K562 (cell line): ENCODE measurements around the gene NEU1. TPM values are rescaled to one million over a fixed set of nuclear protein-coding genes. Genes with fewer than 3 reads are reported as not detected.

Source experiments
- ATAC-seq: fragments of 200-7000 bp; cut with Tn5 transposase; 3 replicates; pipeline ENCODE4 v1.9.1; 2020; ENCODE audit warnings: moderate library complexity
- BruUV-seq: library from RNA; stranded (reverse); fragments of 400-500 nt; replicated peaks from 2 replicates; lab custom pipeline; 2021; lab: Mats Ljungman, UMichigan
- CTCF ChIA-PET: fragments of 300-600 bp; formaldehyde crosslinking; extraction: SDS; loops from one replicate; lab custom pipeline; 2021; ENCODE audit warnings: low intra/inter-chr PET ratio; lab: Yijun Ruan, JAX
- POLR2A ChIA-PET: fragments of 300-600, 350-650 bp; sonication (Branson Sonifier 250); formaldehyde crosslinking; extraction: SDS; loops from one replicate; lab custom pipeline; 2021; ENCODE audit warnings: antibody characterized with exemption, inconsistent platforms; lab: Yijun Ruan, JAX
- DNase-seq, 4 experiments: peaks; one replicate each; pipeline versions ENCODE4 v3.0.0 to v3.0.0-alpha.2; 2011 to 2018; ENCODE audit warnings: low spot score in 3 of 4, mixed read lengths in 3 of 4; ENCODE audit errors: extremely low read depth in 1 of 4
- FAIRE-seq: peaks from 2 replicates; lab custom pipeline; 2011; peaks lifted over from hg19 to GRCh38; lab: Jason Lieb, UNC
- H2AFZ ChIP-seq: 2 replicates; pipeline ENCODE4 v1.6.0; 2011; ENCODE audit warnings: low read depth, low read length, control low read depth, inconsistent platforms
- H3K27ac ChIP-seq: fragments of 200-600 bp; 3 replicates; pipeline ENCODE4 v1.8.0; 2011; ENCODE audit warnings: low read depth, mild to moderate bottlenecking, control low read depth, inconsistent platforms, low read length, moderate library complexity, mixed read lengths; ENCODE audit errors: extremely low read depth
- H3K27me3 ChIP-seq, 2 experiments: fragments of 300-600 bp in 1 of 2; 2 replicates in 1 of 2; 3 replicates in 1 of 2; pipeline versions ENCODE4 v1.6.0 to v1.8.0; 2011; ENCODE audit warnings: inconsistent platforms in 2 of 2, low read length in 2 of 2, mild to moderate bottlenecking in 1 of 2, mixed read lengths in 1 of 2, moderate library complexity in 1 of 2; ENCODE audit not compliant: control insufficient read depth in 2 of 2, insufficient read depth in 2 of 2
- H3K36me3 ChIP-seq: fragments of 300-600 bp; 3 replicates; pipeline ENCODE4 v1.8.0; 2011; ENCODE audit warnings: mild to moderate bottlenecking, low read length, inconsistent platforms; ENCODE audit not compliant: control insufficient read depth, insufficient read depth
- H3K4me1 ChIP-seq, 2 experiments: fragments of 200-600 bp in 1 of 2; replicated peaks in 1 of 2; 2 replicates in 1 of 2; 3 replicates in 1 of 2; pipeline versions ENCODE4 v1.5.1 to v1.8.0; 2011; ENCODE audit warnings: inconsistent platforms in 2 of 2, low read length in 2 of 2, mild to moderate bottlenecking in 1 of 2, mixed read lengths in 1 of 2, moderate library complexity in 1 of 2; ENCODE audit not compliant: control insufficient read depth in 2 of 2, insufficient read depth in 2 of 2
- H3K4me2 ChIP-seq: 2 replicates; pipeline ENCODE4 v1.6.1; 2011; ENCODE audit warnings: low read length, control low read depth, inconsistent platforms, mixed read lengths; ENCODE audit not compliant: insufficient read depth
- H3K4me3 ChIP-seq: fragments of 200-600 bp; sonication (generic), shearing (Covaris generic); 2 replicates; pipeline ENCODE4 v1.5.1; 2016; ENCODE audit warnings: control low read depth, inconsistent platforms
- H3K79me2 ChIP-seq: fragments of 200-600 bp; 3 replicates; pipeline ENCODE4 v1.8.0; 2011; ENCODE audit warnings: low read length, inconsistent platforms; ENCODE audit not compliant: control insufficient read depth, insufficient read depth
- H3K9ac ChIP-seq, 2 experiments: 2 replicates each; pipeline versions ENCODE4 v1.6.0 to v1.6.1; 2011; ENCODE audit warnings: low read depth in 2 of 2, low read length in 2 of 2, control low read depth in 1 of 2, inconsistent platforms in 1 of 2, mild to moderate bottlenecking in 1 of 2, mixed read lengths in 1 of 2; ENCODE audit not compliant: insufficient read depth in 1 of 2
- H3K9me1 ChIP-seq: one replicate; pipeline ENCODE4 v1.6.0; 2011; ENCODE audit warnings: inconsistent platforms, mild to moderate bottlenecking, low read length, moderate library complexity; ENCODE audit not compliant: control insufficient read depth, insufficient read depth
- H3K9me3 ChIP-seq: replicated peaks from 2 replicates; pipeline ENCODE4 v1.5.1; 2011; ENCODE audit warnings: low read depth, low read length, inconsistent platforms; ENCODE audit not compliant: control insufficient read depth, insufficient read depth
- H4K20me1 ChIP-seq: replicated peaks from 2 replicates; pipeline ENCODE4 v1.6.1; 2011; ENCODE audit warnings: low read length, inconsistent platforms, mixed read lengths; ENCODE audit not compliant: control insufficient read depth, insufficient read depth
- ARNT ChIP-seq, 2 experiments: fragments of 450-650 bp; IDR thresholded peaks; 2 replicates each; pipeline ENCODE4 v1.6.1; 2016; ENCODE audit warnings: mild to moderate bottlenecking in 1 of 2
- CBX3 ChIP-seq, 2 experiments: IDR thresholded peaks; 1 replicate in 1 of 2; 2 replicates in 1 of 2; pipeline ENCODE4 v1.6.1; 2012; ENCODE audit warnings: inconsistent platforms in 2 of 2, low read length in 2 of 2, borderline replicate concordance in 1 of 2, control low read depth in 1 of 2
- EWSR1 ChIP-seq: fragments of 450-650 bp; IDR thresholded peaks from 2 replicates; pipeline ENCODE4 v1.6.1; 2018; ENCODE audit warnings: borderline replicate concordance, mild to moderate bottlenecking, low read depth, moderate library complexity; ENCODE audit not compliant: partially characterized antibody
- GATA2 ChIP-seq: sonication (generic); formaldehyde crosslinking; IDR thresholded peaks from 2 replicates; pipeline ENCODE4 v1.4.0; 2020; ENCODE audit warnings: mild to moderate bottlenecking, missing genetic modification reagents
- HNRNPLL ChIP-seq: fragments of 200-400 bp; formaldehyde crosslinking; IDR thresholded peaks from 2 replicates; pipeline ENCODE4 v1.6.1; 2017; ENCODE audit warnings: low read length, low read depth, mild to moderate bottlenecking; ENCODE audit not compliant: poor library complexity, severe bottlenecking
- KAT7 ChIP-seq: sonication (generic); formaldehyde crosslinking; IDR thresholded peaks from 2 replicates; pipeline ENCODE4 v1.8.0; 2022; ENCODE audit warnings: missing genetic modification reagents, mild to moderate bottlenecking, borderline replicate concordance
- MBD1 ChIP-seq: fragments of 250-450 bp; sonication (Bioruptor Pico); IDR thresholded peaks from 2 replicates; pipeline ENCODE4 v1.8.0; 2022; ENCODE audit warnings: inconsistent platforms
- TBP ChIP-seq: optimal IDR thresholded peaks from 2 replicates; pipeline ENCODE3; 2011; ENCODE audit warnings: low read depth, low read length, improper control_type of control experiment
- ZBTB34 ChIP-seq: fragments of 250-450 bp; sonication (Bioruptor Pico); IDR thresholded peaks from 2 replicates; pipeline ENCODE4 v1.8.0; 2021; ENCODE audit warnings: mild to moderate bottlenecking, moderate library complexity
- ZFP30 ChIP-seq: fragments of 250-450 bp; sonication (Bioruptor Pico); IDR thresholded peaks from 2 replicates; pipeline ENCODE4 v1.8.0; 2022; ENCODE audit warnings: moderate library complexity, mild to moderate bottlenecking, inconsistent platforms, borderline replicate concordance
- ZNF717 ChIP-seq: fragments of 250-450 bp; sonication (Bioruptor Pico); IDR thresholded peaks from 2 replicates; pipeline ENCODE4 v1.5.0; 2021
- ZNF76 ChIP-seq: fragments of 250-450 bp; sonication (Bioruptor Pico); IDR thresholded peaks from 2 replicates; pipeline ENCODE4 v1.4.0; 2020; ENCODE audit warnings: mild to moderate bottlenecking, moderate library complexity, borderline replicate concordance
- WGBS: fragments of 100-300 bp; shearing (Covaris generic); methylation state at CpG from one replicate; pipeline ENCODE4 v1.1.6; 2016; ENCODE audit warnings: low coverage, mixed read lengths; ENCODE audit not compliant: insufficient coverage; ENCODE audit errors: missing lambda C conversion rate; 5-methylcytosine and 5-hydroxymethylcytosine counted together
- in situ Hi-C: fragments of 300-500 bp; cut with MboI; formaldehyde crosslinking; loops from 4 replicates; pipeline ENCODE4 v1.15.0; 2018; ENCODE audit warnings: inconsistent platforms, mixed read lengths
- intact Hi-C: fragments of 100-400 bp; cut with micrococcal nuclease; formaldehyde crosslinking; loops from 2 replicates; pipeline ENCODE4 v1.14.2; 2022
- polyA plus RNA-seq, 8 experiments: library from polyadenylated mRNA; depleted of rRNA in 4 of 8; stranded (reverse) in 5 of 8; unstranded in 3 of 8; fragments of >200 nt; fragmentation: Nextera tagmentation in 2 of 8; fragmentation: Illumina TruSeq in 1 of 8; extraction: Ambion mirVana in 2 of 8; extraction: Trizol in 1 of 8; gene quantifications; 2 replicates each; pipeline versions ENCODE4 v1.2.1 to v1.2.3, GENCODE V29; 2011 to 2014; ENCODE audit warnings: inconsistent platforms in 1 of 8, missing spikeins in 1 of 8
- total RNA-seq, 7 experiments: library from RNA; depleted of rRNA in 6 of 7; stranded (reverse); fragments of >200 nt in 6 of 7; fragmentation: Illumina TruSeq in 2 of 7; extraction: Trizol in 2 of 7; gene quantifications; 2 replicates each; pipeline versions ENCODE4 v1.2.1 to v1.2.3, GENCODE V29; 2011 to 2021; ENCODE audit warnings: low replicate concordance in 1 of 7
- TF ChIP-seq, protein P1 (sequence below): fragments of 250-450 bp; sonication (Bioruptor Pico); IDR thresholded peaks from 2 replicates; pipeline ENCODE4 v1.4.0; 2020; ENCODE audit warnings: mild to moderate bottlenecking

Gene NEU1
- total and polyA plus RNA-seq, 9 of the 15 experiments (the other 6 are each of a cell fraction or from before 2014, with no cell fraction given): 14.8 to 67.8 (median 51.0) TPM

DNA sequence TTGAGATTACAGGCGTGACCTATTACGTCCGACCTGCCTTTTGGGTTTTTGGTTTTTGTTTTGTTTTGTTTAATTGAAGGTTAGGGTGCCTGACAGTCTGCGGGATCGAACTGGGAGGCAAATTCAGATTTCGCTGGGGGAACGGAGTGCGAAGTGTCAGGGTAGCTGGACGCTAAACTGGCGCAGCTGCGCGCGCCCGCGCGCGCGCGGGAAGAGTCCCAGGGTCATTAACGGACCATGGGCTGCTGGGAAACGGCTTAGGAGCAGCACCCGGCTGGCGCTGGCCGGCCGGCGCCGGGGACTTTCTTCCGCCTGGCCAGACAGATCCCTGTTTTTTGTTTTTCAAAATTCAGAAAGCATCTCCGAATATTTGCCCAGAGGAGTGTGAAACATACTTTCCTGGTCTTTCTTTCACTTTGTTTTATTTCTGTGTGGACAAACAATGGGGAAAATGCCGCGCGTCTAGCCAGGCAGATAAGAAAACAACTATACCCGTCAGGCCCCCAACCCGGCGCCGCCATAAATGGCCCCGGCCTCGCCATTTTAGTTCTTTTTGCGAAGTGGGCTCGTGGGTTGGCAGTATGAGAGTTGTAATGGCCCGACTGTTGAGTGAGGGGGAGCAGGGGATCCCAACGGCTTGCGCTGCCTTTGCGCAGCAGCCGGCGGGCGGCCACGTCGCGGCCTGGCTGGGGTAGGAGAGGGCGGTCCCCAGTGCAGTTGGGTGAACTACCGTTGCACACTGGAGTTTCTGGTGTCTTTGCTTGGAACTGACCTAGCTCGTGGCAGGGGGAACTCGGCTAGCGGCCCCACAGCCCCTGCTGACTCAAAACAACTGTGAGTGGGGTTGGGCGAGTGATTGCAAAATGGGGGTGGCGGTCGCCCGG lies 28.0 kb downstream of the NEU1 start:
- no peaks in the 10 kb centered on the region; the same call in 1 of the 2 replicates for H3K9me3 ChIP-seq
- in situ Hi-C loops (no loop called here), intact Hi-C loops (loop anchor here (1.0 kb wide), 4 partner anchors 29 to 182 kb away; partner anchors contain the start of gene BAG6)
- peaks cover 41 to 55% of the 10 kb centered on the region in 2 experiments for H3K4me1 ChIP-seq
- ChIA-PET CTCF (interaction anchor here (0.7 to 1.0 kb wide), 2 partner anchors 54 to 70 kb away, joined by 3 to 4 read pairs; no protein-coding TSS in a partner anchor), POLR2A (interaction anchor here (0.5 to 13.1 kb wide), 52 partner anchors 8 to 1137 kb away, joined by 3 to 229 read pairs (median 4); partner anchors contain the start of genes ABHD16A, APOM, ATF6B and BAG6)
- peaks cover 65% of the 10 kb centered on the region for H3K36me3 ChIP-seq
- peaks cover 91% of the 10 kb centered on the region for H3K79me2 ChIP-seq
- FAIRE-seq (peak; percentile 82), DNase-seq (peak; percentile 88 to 99 (median 94)), ATAC-seq (peak; percentile 79)
- 1% methylated on average over 59 of the region's 59 CpGs for WGBS
- no TSS peak for BruUV-seq
- H3K9me1 ChIP-seq: no peaks in the 10 kb centered on the region
- peaks cover 33% of the 10 kb centered on the region for H4K20me1 ChIP-seq
- H3K27me3 ChIP-seq: no peaks in the 10 kb centered on the region
- peak overlapping the region; percentile 98 to 100 for H3K9ac ChIP-seq
- peak overlapping the region; percentile 94 for H3K4me2 ChIP-seq
- H2AFZ ChIP-seq: peak overlapping the region; percentile 88
- H3K4me3 ChIP-seq: peak overlapping the region; percentile 85
- H3K27ac ChIP-seq: peak overlapping the region; percentile 88
- TF ChIP-seq ZNF717: 0 out of 2 replicates have a peak, but pooled peaks have one; percentile 91
- TF ChIP-seq KAT7 (CRISPR knock-in tag): peak; percentile 100
- TF ChIP-seq TBP: no peak
- no peak for TF ChIP-seq MBD1 (CRISPR knock-in tag)
- TF ChIP-seq ZBTB34: peak; percentile 67; the same call in 1 of the 2 replicates
- TF ChIP-seq GATA2: 0 out of 2 replicates have a peak, but pooled peaks have one; percentile 22
- peak; percentile 94 for TF ChIP-seq ZNF76 (CRISPR knock-in tag)
- TF ChIP-seq, protein P1, sequence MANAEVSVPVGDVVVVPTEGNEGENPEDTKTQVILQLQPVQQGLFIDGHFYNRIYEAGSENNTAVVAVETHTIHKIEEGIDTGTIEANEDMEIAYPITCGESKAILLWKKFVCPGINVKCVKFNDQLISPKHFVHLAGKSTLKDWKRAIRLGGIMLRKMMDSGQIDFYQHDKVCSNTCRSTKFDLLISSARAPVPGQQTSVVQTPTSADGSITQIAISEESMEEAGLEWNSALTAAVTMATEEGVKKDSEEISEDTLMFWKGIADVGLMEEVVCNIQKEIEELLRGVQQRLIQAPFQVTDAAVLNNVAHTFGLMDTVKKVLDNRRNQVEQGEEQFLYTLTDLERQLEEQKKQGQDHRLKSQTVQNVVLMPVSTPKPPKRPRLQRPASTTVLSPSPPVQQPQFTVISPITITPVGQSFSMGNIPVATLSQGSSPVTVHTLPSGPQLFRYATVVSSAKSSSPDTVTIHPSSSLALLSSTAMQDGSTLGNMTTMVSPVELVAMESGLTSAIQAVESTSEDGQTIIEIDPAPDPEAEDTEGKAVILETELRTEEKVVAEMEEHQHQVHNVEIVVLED: peak; percentile 69
- TF ChIP-seq EWSR1: no peak
- TF ChIP-seq ARNT (IDR thresholded peaks at IDR 0.05): peak; percentile 89 to 91
- TF ChIP-seq HNRNPLL: peak; percentile 87
- TF ChIP-seq ZFP30 (CRISPR knock-in tag): no peak; the same call in 1 of the 2 replicates
- peak in 1 of 2 experiments; percentile 46; a peak in 1 of 3 replicates for TF ChIP-seq CBX3 (IDR thresholded peaks at IDR 0.05; ENCODE audit: borderline replicate concordance in 1 of 2, low read length in 2 of 2)
